Measurements from ENCODE around the gene TECTA. TPM values are rescaled to one million over a fixed set of nuclear protein-coding genes. Genes with fewer than 3 reads are reported as not detected.
"Not testable (repeated sequence)": the region's sequence is repeated elsewhere in the genome, so short reads cannot be mapped to it uniquely, and the experiment has no call there.

The TECTA gene
- polyA plus RNA-seq, 1 donor: 1.7 TPM

- DNase-seq: no peak
Measured at GRCh38 chr11:121129362-121130340, 28.6 kb downstream of the TECTA start.

DNA sequence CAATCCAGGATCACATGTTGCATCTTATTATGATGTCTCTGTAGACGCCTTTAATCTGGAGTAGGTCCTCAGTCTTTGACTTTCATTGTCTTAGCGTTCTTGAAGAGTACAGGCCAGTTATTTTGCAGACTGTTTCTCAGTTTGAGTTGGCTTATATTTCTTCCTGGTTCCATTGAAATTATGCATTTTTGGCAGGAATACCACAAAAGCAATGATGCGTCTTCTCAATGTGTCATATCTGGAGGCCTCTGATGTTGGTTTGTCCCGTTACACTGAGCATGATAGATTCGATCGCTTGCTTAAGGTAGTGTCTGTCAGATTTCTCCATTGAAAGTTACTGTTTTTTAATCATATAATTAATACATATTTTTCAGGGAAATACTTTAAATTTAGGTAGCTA lies 30.6 kb downstream of the TECTA start:
- no peak for DNase-seq

- no peak for DNase-seq
Measured at GRCh38 chr11:121132211-121132976, 31.4 kb downstream of the TECTA start.

- no peak for DNase-seq
Measured at GRCh38 chr11:121134741-121135312, 33.8 kb downstream of the TECTA start.

DNA sequence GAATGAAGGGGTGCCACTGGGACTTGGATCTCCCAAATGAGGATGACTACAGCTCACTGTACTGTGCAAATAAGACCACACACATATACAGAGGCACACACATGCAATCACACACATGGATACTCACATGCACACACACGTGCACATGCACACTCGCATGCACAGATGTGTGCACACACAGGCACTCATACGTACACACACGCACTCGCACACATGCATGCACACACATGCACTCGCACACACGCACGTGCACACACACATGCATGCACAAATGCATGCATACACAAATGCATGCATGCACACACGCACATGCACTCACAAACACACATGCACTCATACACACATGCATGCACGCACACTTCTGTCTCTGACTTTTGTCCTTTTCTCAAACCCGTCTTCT lies 36.0 kb downstream of the TECTA start:
- DNase-seq: no peak

GRCh38 chr11:121138259-121138658 lies 37.2 kb downstream of the TECTA start:
- no peak for DNase-seq

DNA sequence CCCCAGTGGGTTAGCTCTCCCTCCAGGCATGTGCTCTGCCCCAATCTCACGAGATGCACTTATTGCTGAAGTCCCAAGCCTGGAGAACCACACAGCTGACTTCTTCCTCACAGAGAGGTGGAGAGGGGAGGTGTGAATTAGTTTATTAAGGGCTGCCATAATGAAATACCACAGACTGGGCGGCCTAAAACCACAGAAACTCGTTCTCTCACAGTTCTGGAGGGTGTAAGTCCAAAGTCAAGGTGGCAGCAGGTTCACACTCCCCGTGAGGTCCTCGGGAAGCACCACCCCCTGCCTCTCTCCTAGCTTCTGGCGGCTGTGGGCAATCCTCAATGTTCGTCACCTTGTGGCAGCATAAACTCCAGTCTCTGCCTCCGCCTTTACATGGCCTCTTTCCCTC lies 39.3 kb downstream of the TECTA start:
- DNase-seq: no peak

GRCh38 chr11:121141066-121141465 lies 40.0 kb downstream of the TECTA start:
- no peak for DNase-seq

DNA sequence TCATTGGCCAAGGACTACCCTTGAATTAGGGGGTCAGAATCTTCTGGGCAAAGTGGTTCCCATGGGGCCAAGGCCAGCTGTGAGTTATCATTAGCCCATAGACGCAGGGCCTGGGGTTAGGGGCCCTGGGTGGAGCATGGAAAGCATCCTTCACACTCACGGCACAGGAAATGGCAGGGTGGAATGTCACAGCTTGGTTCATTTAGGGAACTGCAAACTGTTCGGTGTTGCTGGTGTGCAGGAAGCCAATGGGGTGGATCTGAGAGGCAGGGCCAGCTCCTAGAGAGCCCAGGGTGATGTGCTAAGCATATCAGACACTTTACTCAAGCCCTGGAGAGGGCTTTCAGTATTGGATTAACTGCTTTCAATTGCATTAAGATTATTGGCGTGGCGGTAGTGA lies 42.9 kb downstream of the TECTA start:
- no peak for DNase-seq

DNA sequence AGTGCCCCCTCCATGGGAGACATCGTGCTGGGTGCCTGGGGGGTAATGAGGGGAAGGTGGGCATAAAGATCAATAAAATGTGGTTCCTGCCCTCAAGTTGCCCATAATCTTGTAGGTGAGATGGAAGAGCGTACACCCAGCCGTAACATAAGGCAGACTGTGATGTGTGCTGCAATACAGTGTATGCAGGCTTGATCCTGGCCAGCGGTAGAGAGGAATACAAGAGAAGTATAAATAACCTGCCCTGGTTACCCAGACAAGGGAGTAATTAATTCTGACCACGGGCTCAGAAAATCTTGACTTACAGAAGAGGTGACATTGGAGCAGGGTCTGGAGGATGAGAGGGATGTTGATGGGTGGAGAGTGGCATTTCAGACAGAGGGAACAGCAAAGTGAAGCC lies 43.7 kb downstream of the TECTA start:
- DNase-seq: no peak

- DNase-seq: no peak
Measured at GRCh38 chr11:121145826-121146225, 44.8 kb downstream of the TECTA start.

DNA sequence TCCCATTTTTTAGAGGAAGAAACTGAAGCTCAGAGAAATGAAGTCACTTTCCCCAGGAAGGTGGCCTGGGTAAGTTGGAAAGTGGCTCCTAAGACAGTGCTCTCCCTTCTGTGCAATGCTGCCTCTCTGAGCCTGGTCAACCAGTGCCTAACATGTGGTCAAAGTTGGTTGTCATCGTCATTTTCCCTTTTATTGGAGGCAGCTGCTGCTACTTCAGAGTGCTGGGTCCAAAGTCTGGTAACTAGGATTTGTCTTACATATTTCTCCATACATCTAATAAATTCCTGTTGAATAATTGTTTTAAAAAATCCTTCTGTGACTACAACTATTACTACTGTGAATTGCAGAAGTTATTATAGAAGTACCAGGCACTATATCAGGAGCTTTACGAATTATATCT lies 48.1 kb downstream of the TECTA start:
- DNase-seq: no peak

DNA sequence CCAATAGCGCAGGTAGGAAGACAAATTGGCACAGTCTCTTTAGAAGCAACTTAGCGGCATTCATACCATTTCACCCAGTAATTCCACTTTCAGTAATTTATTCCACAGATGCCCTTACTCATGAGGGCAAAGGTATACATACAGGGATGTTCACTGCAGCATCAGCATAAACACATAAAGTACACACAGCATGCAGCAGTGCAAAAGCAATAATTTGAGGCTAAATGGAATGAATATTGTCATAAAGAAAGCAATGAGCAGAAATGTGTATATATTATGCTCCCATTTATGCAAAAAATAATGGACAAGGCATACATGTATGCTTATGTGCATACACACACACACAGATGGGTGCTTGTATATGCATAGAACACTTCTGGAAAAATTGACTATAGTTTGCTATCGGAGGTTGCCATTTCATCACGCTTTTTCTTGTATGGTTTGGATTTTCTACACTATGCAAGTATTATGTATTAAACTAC lies 50.2 kb downstream of the TECTA start:
- DNase-seq: no peak

DNA sequence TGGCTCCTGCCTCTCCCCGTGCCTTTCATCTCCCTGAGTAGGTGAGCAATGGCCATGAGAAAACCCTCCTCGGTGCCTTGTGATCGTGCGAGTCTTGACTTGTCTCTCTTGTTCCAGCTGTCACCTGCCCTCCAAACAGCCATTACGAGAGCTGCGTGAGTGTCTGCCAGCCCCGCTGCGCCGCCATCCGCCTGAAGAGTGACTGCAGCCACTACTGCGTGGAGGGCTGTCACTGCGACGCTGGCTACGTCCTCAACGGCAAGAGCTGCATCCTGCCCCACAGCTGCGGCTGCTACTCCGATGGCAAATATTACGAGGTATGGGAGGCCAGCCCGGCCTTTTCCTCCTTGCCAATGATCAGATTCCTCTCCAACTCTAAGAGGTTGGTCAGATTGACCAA lies 51.7 kb downstream of the TECTA start:
- DNase-seq: no peak

GRCh38 chr11:121153472-121153871 lies 52.4 kb downstream of the TECTA start:
- no peak for DNase-seq

GRCh38 chr11:121154486-121155314 lies 53.7 kb downstream of the TECTA start:
- no peak for DNase-seq

- DNase-seq: no peak
Measured at GRCh38 chr11:121157756-121158155, 56.7 kb downstream of the TECTA start.

DNA sequence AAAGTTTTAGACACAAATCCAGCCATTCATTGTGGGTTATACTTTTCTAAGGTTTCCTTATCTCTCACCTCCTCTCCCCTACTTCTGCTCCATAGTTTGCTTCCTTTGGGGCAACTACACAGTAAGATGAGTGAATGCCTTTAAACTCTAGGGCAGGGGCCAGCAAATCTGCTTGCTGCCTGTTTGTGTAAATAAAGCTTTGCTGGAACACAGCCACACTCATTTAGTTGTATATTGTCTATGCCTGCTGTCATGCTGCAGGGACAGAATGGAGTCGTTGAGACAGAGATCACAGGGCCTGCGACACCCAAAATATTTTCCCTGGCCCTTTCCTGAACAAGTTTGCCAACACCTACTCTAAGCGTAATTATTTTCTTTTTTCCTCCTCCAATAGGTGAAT lies 58.7 kb downstream of the TECTA start:
- no peak for DNase-seq

GRCh38 chr11:121161349-121161917 lies 60.4 kb downstream of the TECTA start:
- DNase-seq: no peak

DNA sequence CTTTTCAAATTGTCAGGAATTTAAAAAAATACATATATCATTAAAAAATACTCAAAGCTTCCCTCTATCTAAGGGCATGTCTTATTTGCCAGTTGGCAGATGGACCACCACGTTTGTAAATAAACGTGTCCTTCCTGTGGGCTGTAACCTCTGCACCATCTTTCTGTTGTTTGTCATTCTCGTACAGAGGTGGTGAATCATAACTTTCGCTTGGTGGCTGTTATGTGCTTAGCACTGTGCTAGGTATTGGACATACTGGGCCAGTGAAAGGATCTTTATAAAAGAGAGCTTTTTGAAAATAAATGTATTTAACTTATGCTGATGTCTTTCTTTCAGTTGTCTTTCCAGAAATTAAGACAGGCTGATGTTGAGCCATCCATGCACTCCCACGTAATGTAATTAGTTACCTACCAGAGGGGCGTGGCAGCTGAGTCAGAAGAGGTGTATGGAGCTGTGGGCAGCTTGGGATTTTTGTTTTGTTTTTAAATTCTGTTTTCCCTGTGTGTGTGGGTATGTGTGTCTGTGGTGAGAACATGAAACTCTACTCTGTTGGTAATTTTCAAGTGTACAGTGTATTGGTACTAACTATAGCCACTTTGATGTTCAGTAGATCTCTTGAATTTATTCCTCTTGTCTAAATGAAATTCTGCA lies 62.7 kb downstream of the TECTA start:
- DNase-seq: no peak

GRCh38 chr11:121177629-121178028 lies 76.6 kb downstream of the TECTA start:
- not testable (repeated sequence) for DNase-seq
